ENCODE results near the gene PSMD1. TPM values are rescaled to one million over a fixed set of nuclear protein-coding genes. Genes with fewer than 3 reads are reported as not detected.

The PSMD1 gene
- total RNA-seq, 4 donors from 2014 or later = 24.3 to 85.3 (median 74.7) TPM

DNA sequence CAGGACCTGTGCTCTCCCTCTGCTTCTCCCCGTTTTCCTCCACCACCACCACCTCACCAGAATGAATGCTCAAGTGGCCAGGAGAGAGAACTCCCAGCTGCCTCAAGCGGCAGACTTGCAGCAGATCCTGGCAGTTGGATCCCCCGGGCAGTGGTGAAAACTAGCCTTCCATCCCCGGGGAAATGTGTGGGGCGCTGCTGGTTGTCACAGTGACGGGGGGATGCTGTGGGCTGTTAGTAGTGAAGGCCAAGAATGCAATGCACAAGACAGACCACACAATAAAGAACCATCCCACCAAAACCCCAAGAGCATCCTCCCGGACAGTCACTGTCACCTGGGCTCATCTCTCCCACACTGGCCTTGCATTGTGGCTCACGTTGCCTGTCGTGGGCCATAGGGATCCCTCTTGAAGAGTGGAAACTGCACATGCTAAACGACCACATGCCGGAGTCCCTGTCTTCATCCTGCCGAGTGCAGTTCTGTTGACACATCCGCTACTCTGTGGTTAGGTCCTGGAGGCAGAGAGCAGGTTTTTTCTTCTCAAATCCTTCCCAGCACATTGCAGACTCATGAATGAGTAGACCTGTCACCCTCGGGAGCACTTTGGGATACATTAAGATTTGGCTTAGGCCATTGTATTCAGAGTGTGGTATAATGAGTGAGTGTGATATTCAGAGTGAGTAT lies 47.3 kb upstream of the PSMD1 start:
- no peaks in the 10 kb centered on the region for H3K4me1 ChIP-seq
- 27 to 71% methylated on average over 2 to 14 of the region's 14 CpGs for WGBS, 2 donors (ENCODE audit: low coverage in 1 of 2)
- H3K4me3 ChIP-seq = no peak overlapping the region
- no peak for DNase-seq
- in situ Hi-C loops (cut with MboI; ENCODE audit: low pct_ligation_motif_present in 1 of 4, low pct_unique_long_range_greater_than_20kb in 1 of 4, low sequenced_read_pairs in 3 of 4) (no loop called here), intact Hi-C loops (cut with DNase I; ENCODE audit: low total_unique reads) (no loop called here)
- H3K27me3 ChIP-seq = no peaks in the 10 kb centered on the region
- no peak overlapping the region for H3K27ac ChIP-seq
- H3K9me3 ChIP-seq = no peaks in the 10 kb centered on the region
- no peaks in the 10 kb centered on the region for H3K36me3 ChIP-seq
- TF ChIP-seq POLR2AphosphoS5 (IDR thresholded peaks at IDR 0.05) (no peak), POLR2A (IDR thresholded peaks at IDR 0.05) (no peak)
- TF ChIP-seq, protein P1, sequence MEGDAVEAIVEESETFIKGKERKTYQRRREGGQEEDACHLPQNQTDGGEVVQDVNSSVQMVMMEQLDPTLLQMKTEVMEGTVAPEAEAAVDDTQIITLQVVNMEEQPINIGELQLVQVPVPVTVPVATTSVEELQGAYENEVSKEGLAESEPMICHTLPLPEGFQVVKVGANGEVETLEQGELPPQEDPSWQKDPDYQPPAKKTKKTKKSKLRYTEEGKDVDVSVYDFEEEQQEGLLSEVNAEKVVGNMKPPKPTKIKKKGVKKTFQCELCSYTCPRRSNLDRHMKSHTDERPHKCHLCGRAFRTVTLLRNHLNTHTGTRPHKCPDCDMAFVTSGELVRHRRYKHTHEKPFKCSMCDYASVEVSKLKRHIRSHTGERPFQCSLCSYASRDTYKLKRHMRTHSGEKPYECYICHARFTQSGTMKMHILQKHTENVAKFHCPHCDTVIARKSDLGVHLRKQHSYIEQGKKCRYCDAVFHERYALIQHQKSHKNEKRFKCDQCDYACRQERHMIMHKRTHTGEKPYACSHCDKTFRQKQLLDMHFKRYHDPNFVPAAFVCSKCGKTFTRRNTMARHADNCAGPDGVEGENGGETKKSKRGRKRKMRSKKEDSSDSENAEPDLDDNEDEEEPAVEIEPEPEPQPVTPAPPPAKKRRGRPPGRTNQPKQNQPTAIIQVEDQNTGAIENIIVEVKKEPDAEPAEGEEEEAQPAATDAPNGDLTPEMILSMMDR (IDR thresholded peaks at IDR 0.05) = no peak

DNA sequence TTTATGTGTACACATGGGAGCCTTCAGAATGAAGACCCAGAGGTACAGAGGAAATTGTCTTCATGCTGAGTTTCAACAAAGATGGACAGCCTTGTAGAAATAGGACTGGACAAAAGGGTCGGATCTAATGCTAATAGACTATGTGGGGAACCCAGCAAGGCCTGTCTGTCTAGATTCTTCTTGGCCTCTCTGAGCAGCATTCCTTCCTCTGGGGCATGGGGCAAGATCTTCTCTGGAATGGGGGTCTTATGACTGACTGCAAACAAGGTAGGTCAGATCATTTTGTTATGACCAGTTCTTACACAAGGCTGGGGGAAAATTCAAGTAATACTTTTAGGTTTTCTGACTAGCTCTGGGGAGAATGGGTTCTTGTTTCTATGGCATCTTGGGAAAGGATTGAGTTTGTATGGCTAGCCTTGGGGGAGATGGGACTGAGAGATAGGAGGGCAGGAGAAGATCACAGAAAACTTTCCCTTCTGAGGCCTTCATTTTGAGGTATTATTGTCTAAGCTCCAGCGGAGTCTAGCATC lies 46.4 kb upstream of the PSMD1 start:
- DNase-seq = no peak

DNA sequence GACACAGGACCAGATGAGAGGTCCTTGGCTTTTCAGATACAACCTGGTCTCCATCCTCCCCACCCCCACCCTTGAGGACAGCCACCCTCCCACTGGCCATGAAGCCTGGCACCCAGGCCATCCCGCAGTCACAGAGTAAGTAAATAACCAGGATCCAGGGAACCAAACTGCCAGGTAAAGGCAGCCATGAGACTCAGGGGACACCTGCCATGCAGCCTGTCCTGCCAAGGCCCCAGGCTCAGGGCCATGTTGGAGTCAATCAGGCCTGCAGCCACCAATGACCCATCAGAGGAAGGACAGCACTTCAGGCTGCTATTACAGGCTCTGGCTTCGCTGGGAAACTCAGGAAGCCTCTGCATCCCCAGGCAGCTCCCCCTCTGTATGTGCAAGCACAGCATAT lies 45.1 kb upstream of the PSMD1 start:
- H3K36me3 ChIP-seq = no peaks in the 10 kb centered on the region
- DNase-seq = no peak
- no peak overlapping the region for H3K27ac ChIP-seq
- no peaks in the 10 kb centered on the region for H3K9me3 ChIP-seq
- intact Hi-C loops (cut with DNase I; ENCODE audit: low total_unique reads) = no loop called here
- no peak overlapping the region for H3K4me3 ChIP-seq
- H3K27me3 ChIP-seq = no peaks in the 10 kb centered on the region
- in situ Hi-C loops (cut with MboI; ENCODE audit: low pct_ligation_motif_present in 1 of 4, low pct_unique_long_range_greater_than_20kb in 1 of 4, low sequenced_read_pairs in 3 of 4) = no loop called here
- 0% methylated on average over 1 of the region's 2 CpGs; no CpG with 5 or more reads in 1 of the 2 donors for WGBS, 2 donors (ENCODE audit: low coverage in 1 of 2)
- TF ChIP-seq POLR2AphosphoS5 (IDR thresholded peaks at IDR 0.05) = no peak
- H3K4me1 ChIP-seq = no peaks in the 10 kb centered on the region

More for the DNA sequence above, 46.4 kb upstream of the PSMD1 start:
- H3K4me1 ChIP-seq = no peaks in the 10 kb centered on the region
- WGBS, 2 donors (ENCODE audit: low coverage in 1 of 2) = 55 to 80% methylated on average over 1 to 2 of the region's 2 CpGs
- intact Hi-C loops (cut with DNase I; ENCODE audit: low total_unique reads) (no loop called here), in situ Hi-C loops (cut with MboI; ENCODE audit: low pct_ligation_motif_present in 1 of 4, low pct_unique_long_range_greater_than_20kb in 1 of 4, low sequenced_read_pairs in 3 of 4) (no loop called here)
- H3K27me3 ChIP-seq = no peaks in the 10 kb centered on the region
- no peaks in the 10 kb centered on the region for H3K9me3 ChIP-seq
- no peak overlapping the region for H3K27ac ChIP-seq
- H3K36me3 ChIP-seq = no peaks in the 10 kb centered on the region
- TF ChIP-seq POLR2A (IDR thresholded peaks at IDR 0.05) = no peak
- no peak for TF ChIP-seq POLR2AphosphoS5 (IDR thresholded peaks at IDR 0.05)
- TF ChIP-seq EP300 (IDR thresholded peaks at IDR 0.05; ENCODE audit: low read depth) = no peak
- TF ChIP-seq, protein P1 (IDR thresholded peaks at IDR 0.05) = no peak
- H3K4me3 ChIP-seq = no peak overlapping the region

DNA sequence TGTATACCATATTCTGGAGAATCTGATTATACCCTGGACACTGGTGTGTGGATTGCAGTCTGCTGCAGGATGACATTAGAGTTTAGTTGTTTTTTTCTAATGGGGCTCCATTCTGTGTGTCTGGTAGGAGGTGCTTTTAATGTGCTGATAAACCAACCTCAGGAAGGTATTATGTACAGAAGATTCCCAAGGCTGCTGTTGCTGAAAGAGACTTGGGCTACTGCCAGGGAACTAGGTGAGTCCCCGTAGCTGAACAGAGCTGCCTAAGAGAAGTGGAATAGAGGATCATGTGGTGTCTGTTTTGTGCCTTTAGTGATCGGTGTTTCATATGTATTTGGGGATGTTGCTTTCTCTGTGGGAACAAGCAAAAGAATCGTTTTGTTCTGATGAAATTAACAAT lies 44.2 kb upstream of the PSMD1 start:
- no peaks in the 10 kb centered on the region for H3K27me3 ChIP-seq
- H3K9me3 ChIP-seq = no peaks in the 10 kb centered on the region
- WGBS, 2 donors (ENCODE audit: low coverage in 1 of 2) = 17 to 71% methylated on average over 1 to 3 of the region's 3 CpGs
- H3K4me3 ChIP-seq = no peak overlapping the region
- no peaks in the 10 kb centered on the region for H3K36me3 ChIP-seq
- TF ChIP-seq POLR2A (IDR thresholded peaks at IDR 0.05) (no peak), EP300 (IDR thresholded peaks at IDR 0.05; ENCODE audit: low read depth) (no peak), POLR2AphosphoS5 (IDR thresholded peaks at IDR 0.05) (no peak)
- TF ChIP-seq, protein P1 (IDR thresholded peaks at IDR 0.05) = no peak
- H3K4me1 ChIP-seq = no peaks in the 10 kb centered on the region
- H3K27ac ChIP-seq = no peak overlapping the region
- in situ Hi-C loops (cut with MboI; ENCODE audit: low pct_ligation_motif_present in 1 of 4, low pct_unique_long_range_greater_than_20kb in 1 of 4, low sequenced_read_pairs in 3 of 4) (no loop called here), intact Hi-C loops (cut with DNase I; ENCODE audit: low total_unique reads) (no loop called here)
- no peak for DNase-seq

DNA sequence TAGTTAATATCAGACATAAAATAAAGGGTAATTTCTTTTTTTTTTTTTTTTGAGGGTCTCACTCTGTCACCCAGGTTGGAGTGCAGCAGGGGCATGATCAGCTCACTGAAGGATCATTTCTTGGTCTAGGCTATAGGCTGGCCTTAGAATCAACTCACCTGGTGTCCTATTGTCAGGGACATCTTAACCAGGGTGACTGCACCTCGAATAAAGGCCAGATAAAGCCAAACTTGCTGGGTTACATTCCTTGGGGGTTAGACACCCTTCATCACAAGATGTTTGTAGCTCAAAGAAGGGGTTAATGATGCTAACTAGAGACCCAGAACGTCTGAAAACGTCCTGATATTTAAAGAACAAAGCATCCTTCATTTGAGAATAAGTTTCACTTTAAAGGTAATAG lies 42.8 kb upstream of the PSMD1 start:
- Histone ChIP-seq H3K36me3 (no peaks in the 10 kb centered on the region), H3K4me1 (no peaks in the 10 kb centered on the region), H3K27me3 (no peaks in the 10 kb centered on the region), H3K4me3 (no peak overlapping the region), H3K9me3 (no peaks in the 10 kb centered on the region), H3K27ac (no peak overlapping the region)
- 17 to 19% methylated on average over 2 to 3 of the region's 3 CpGs for WGBS, 2 donors (ENCODE audit: low coverage in 1 of 2)
- TF ChIP-seq POLR2A (IDR thresholded peaks at IDR 0.05) = no peak
- TF ChIP-seq, protein P1 (IDR thresholded peaks at IDR 0.05) = no peak
- TF ChIP-seq POLR2AphosphoS5 (IDR thresholded peaks at IDR 0.05) = no peak
- no peak for TF ChIP-seq EP300 (IDR thresholded peaks at IDR 0.05; ENCODE audit: low read depth)
- intact Hi-C loops (cut with DNase I; ENCODE audit: low total_unique reads) (no loop called here), in situ Hi-C loops (cut with MboI; ENCODE audit: low pct_ligation_motif_present in 1 of 4, low pct_unique_long_range_greater_than_20kb in 1 of 4, low sequenced_read_pairs in 3 of 4) (no loop called here)
- no peak for DNase-seq
